Measurements from ENCODE around the gene DHDH. TPM values are rescaled to one million over a fixed set of nuclear protein-coding genes. Genes with fewer than 3 reads are reported as not detected.

Gene DHDH
- total and polyA plus RNA-seq, 2 of the 13 experiments (the other 11 are each of a cell fraction or from before 2014, with no cell fraction given), result 0.13 to 0.91 TPM

- TF ChIP-seq SMAD1 (CRISPR knock-in tag; IDR thresholded peaks at IDR 0.05; ENCODE audit: borderline replicate concordance, low read depth), result peak; percentile 33; the same call in 1 of the 2 replicates
- peak; percentile 37; the same call in 1 of the 2 replicates for TF ChIP-seq KLF9 (CRISPR knock-in tag; IDR thresholded peaks at IDR 0.05; ENCODE audit: low read depth)
- no peak; the same call in 1 of the 2 replicates for TF ChIP-seq ZNF816 (CRISPR knock-in tag; IDR thresholded peaks at IDR 0.05; ENCODE audit: borderline replicate concordance)
- TF ChIP-seq JUNB (CRISPR knock-in tag; IDR thresholded peaks at IDR 0.05; ENCODE audit: borderline replicate concordance), result peak; percentile 81; the same call in 1 of the 2 replicates
- TF ChIP-seq, protein P1, sequence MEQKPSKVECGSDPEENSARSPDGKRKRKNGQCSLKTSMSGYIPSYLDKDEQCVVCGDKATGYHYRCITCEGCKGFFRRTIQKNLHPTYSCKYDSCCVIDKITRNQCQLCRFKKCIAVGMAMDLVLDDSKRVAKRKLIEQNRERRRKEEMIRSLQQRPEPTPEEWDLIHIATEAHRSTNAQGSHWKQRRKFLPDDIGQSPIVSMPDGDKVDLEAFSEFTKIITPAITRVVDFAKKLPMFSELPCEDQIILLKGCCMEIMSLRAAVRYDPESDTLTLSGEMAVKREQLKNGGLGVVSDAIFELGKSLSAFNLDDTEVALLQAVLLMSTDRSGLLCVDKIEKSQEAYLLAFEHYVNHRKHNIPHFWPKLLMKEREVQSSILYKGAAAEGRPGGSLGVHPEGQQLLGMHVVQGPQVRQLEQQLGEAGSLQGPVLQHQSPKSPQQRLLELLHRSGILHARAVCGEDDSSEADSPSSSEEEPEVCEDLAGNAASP (CRISPR knock-in tag; IDR thresholded peaks at IDR 0.05; ENCODE audit: borderline replicate concordance), result 0 out of 2 replicates have a peak, but pooled peaks have one; percentile 24
- no peak for TF ChIP-seq ZNF207 (IDR thresholded peaks at IDR 0.05; ENCODE audit: borderline replicate concordance)
- 0 out of 2 replicates have a peak, but pooled peaks have one; percentile 90 for TF ChIP-seq TRAFD1 (CRISPR knock-in tag; IDR thresholded peaks at IDR 0.05; ENCODE audit: borderline replicate concordance)
- TF ChIP-seq, protein P2, sequence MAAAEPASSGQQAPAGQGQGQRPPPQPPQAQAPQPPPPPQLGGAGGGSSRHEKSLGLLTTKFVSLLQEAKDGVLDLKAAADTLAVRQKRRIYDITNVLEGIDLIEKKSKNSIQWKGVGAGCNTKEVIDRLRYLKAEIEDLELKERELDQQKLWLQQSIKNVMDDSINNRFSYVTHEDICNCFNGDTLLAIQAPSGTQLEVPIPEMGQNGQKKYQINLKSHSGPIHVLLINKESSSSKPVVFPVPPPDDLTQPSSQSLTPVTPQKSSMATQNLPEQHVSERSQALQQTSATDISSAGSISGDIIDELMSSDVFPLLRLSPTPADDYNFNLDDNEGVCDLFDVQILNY (CRISPR knock-in tag; conservative IDR thresholded peaks at IDR 0.05), result peak; percentile 68; the same call in 1 of the 2 replicates
- peak; percentile 78 for TF ChIP-seq ZNF780A (CRISPR knock-in tag; IDR thresholded peaks at IDR 0.05)
- TF ChIP-seq ZNF34 (CRISPR knock-in tag; IDR thresholded peaks at IDR 0.05; ENCODE audit: borderline replicate concordance), result peak; percentile 59; the same call in 1 of the 2 replicates
- TF ChIP-seq ZNF256 (CRISPR knock-in tag; conservative IDR thresholded peaks at IDR 0.05), result peak; percentile 96
- TF ChIP-seq, protein P3, sequence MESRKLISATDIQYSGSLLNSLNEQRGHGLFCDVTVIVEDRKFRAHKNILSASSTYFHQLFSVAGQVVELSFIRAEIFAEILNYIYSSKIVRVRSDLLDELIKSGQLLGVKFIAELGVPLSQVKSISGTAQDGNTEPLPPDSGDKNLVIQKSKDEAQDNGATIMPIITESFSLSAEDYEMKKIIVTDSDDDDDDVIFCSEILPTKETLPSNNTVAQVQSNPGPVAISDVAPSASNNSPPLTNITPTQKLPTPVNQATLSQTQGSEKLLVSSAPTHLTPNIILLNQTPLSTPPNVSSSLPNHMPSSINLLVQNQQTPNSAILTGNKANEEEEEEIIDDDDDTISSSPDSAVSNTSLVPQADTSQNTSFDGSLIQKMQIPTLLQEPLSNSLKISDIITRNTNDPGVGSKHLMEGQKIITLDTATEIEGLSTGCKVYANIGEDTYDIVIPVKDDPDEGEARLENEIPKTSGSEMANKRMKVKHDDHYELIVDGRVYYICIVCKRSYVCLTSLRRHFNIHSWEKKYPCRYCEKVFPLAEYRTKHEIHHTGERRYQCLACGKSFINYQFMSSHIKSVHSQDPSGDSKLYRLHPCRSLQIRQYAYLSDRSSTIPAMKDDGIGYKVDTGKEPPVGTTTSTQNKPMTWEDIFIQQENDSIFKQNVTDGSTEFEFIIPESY (CRISPR knock-in tag; IDR thresholded peaks at IDR 0.05), result no peak
- 0 out of 2 replicates have a peak, but pooled peaks have one; percentile 40 for TF ChIP-seq SKIL (CRISPR knock-in tag; IDR thresholded peaks at IDR 0.05; ENCODE audit: borderline replicate concordance)
- peak; percentile 93 for TF ChIP-seq ZNF367 (CRISPR knock-in tag; IDR thresholded peaks at IDR 0.05; ENCODE audit: borderline replicate concordance)
- TF ChIP-seq ZNF501 (CRISPR knock-in tag; IDR thresholded peaks at IDR 0.05), result peak; percentile 95; the same call in 1 of the 2 replicates
- no peak for TF ChIP-seq SMAD9 (CRISPR knock-in tag; IDR thresholded peaks at IDR 0.05)
- peak; percentile 90 for TF ChIP-seq ZNF264 (CRISPR knock-in tag; IDR thresholded peaks at IDR 0.05)
Measured at GRCh38 chr19:48965040-48965805, 31.7 kb downstream of the DHDH start, which contains the start of gene FTL (continued).
